GM19395 (cell line): Measurements from ENCODE around the gene DVL3.

Experiments
- ATAC-seq: cut with Tn5 transposase; IDR thresholded peaks from one replicate; pipeline ENCODE4 v1.9.1; 2021; ENCODE audit warnings: mild to moderate bottlenecking, moderate library complexity; ENCODE audit not compliant: unreplicated experiment

The DVL3 gene

DNA sequence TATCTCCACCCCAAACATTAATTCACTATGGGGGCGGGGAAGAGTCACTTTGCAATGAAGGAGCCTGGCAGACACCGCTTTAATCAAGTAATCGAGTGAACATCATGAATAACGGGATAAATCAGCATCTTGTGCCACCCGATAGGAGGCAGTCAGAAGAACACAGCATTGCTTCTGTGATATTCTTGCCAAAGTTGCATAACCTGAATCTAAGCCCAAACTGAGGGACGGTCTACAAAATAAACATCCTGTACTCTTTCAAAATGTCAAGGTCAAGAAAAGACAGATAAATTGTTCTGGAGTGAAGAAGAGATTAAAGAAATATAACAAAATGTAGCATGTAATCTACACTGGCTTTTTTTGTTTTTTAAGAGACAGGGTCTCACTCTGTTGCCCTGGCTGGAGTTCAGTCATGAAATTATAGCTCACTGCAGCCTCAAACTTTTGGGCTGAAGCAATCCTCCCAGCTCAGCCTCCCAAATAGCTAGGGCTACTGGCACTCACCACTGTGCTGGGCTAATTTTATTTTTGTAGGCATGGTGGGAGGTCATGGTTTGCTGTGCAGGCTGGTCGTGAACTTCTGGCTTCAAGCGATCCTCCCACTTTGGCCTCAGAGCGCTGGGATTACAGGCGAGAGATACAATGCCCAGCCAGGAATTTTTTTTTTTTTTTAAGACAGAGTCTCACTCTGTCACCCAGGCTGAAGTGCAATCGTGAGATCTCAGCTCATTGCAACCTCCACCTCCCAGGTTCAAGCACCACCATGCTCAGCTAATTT lies 54.2 kb downstream of the DVL3 start:
- no peak for ATAC-seq

DNA sequence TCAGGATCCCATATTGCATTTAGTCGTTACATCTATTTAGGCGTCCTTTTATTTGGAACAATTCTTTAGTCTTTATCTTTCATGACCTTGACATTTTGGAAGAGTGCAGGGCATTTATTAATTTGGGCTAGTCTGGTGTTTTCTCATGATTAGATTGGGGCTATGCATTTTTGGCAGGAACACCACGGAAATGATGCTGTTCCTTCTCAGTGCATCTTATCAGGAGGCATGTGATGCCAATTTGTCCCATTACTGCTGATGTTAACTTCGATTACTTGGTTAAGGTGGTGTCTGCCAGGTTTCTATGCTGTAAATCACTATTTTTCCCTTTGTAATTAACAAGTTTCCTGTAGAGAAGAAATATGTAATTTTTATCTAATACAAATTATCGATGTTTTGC lies 56.1 kb downstream of the DVL3 start:
- no peak for ATAC-seq

DNA sequence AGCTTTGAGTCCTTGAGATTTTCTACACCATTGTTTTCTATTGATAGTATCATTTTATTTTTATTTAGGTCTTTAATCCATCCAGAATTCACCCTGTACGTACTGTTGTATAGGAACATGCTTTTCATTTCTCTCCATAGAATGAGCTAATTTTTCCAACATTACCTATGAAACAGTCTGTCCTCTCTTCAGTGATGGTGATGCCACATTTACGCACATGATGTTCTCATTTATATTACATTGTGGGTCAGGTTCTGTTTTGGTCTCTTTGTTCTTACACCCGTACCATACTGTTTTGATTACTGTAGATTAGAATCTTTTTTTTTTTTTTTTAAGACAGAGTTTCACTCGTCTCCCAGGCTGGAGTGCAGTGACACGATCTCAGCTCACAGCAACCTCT lies 56.5 kb downstream of the DVL3 start:
- ATAC-seq, result no peak

DNA sequence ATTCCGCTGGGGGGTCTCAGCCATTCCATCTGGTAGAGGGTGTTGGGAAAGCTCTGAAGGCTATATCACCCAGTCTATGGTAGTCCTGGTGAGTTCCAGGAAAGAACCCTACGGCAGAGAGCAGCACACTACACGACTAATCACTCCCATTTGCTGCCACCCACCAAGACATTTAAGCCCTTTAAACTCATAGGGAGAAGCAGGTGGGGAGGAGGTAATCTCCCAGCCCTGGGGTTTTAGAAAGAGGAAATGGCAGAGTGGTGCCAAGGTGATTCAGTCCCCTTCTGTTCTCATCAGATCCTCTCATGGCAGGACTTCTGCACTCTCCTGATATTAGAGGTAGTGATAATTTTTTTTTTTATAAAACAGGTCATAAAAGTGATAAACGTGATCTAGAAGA lies 63.6 kb downstream of the DVL3 start:
- no peak for ATAC-seq

DNA sequence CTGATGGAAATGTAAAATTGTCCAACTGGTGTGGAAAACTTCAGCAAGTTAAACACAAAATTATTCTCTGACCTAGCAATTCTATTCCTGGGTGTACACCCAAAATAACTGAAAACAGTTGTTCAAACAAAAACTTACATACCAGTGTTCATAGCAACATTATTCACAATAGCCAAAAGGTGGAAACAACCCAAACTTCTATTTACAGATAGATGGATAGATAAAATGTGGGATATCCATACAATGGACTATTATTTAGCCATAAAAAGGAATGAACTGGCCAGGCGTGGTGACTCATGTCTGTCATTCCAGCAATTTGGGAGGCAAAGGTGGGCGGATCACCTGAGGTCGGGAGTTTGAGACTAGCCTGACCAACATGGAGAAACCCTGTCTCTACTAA lies 67.3 kb downstream of the DVL3 start:
- no peak for ATAC-seq
